ENCODE measurements around the gene UBXN1.

The UBXN1 gene

GRCh38 chr11:62715150-62716130 lies 36.6 kb upstream of the UBXN1 start:
- Histone ChIP-seq H3K4me1 (ENCODE audit: control insufficient read depth, low read length) (peaks cover 3% of the 10 kb centered on the region), H3K9me3 (ENCODE audit: control insufficient read depth, insufficient read depth, low read length) (no peaks in the 10 kb centered on the region), H3K79me2 (ENCODE audit: control insufficient read depth, low read length) (peaks cover 42% of the 10 kb centered on the region), H3K27ac (ENCODE audit: low read depth, low read length) (no peak overlapping the region), H3K9me2 (replicated peaks; ENCODE audit: control insufficient read depth, low read length) (no peaks in the 10 kb centered on the region), H3K27me3 (ENCODE audit: control insufficient read depth, low read length) (no peaks in the 10 kb centered on the region), H3F3A (ENCODE audit: control insufficient read depth, insufficient read depth) (peaks cover 56% of the 10 kb centered on the region), H3K4me2 (ENCODE audit: low read length) (no peak overlapping the region), H4K20me1 (ENCODE audit: control insufficient read depth, insufficient read depth, low read depth, low read length) (no peaks in the 10 kb centered on the region), H3K36me3 (ENCODE audit: control insufficient read depth, low read length) (peaks cover 94% of the 10 kb centered on the region), H3K4me3 (ENCODE audit: low read length) (no peak overlapping the region)
- TF ChIP-seq CTCF (IDR thresholded peaks at IDR 0.05; ENCODE audit: low read depth, low read length, poor library complexity, severe bottlenecking) (no peak), EZH2phosphoT487 (IDR thresholded peaks at IDR 0.05; ENCODE audit: borderline replicate concordance, low read length) (no peak)

- peaks cover 82% of the 10 kb centered on the region for H3K36me3 ChIP-seq (ENCODE audit: control insufficient read depth, low read length)
- H3K4me2 ChIP-seq (ENCODE audit: low read length): no peak overlapping the region
- H3K27ac ChIP-seq (ENCODE audit: low read depth, low read length): peak overlapping the region; percentile 5; the same call in 1 of the 2 replicates
- no peaks in the 10 kb centered on the region for H3K9me3 ChIP-seq (ENCODE audit: control insufficient read depth, insufficient read depth, low read length)
- peaks cover 64% of the 10 kb centered on the region for H3F3A ChIP-seq (ENCODE audit: control insufficient read depth, insufficient read depth)
- H3K4me1 ChIP-seq (ENCODE audit: control insufficient read depth, low read length): peaks cover 19% of the 10 kb centered on the region
- no peak for TF ChIP-seq EZH2phosphoT487 (IDR thresholded peaks at IDR 0.05; ENCODE audit: borderline replicate concordance, low read length)
- TF ChIP-seq CTCF (IDR thresholded peaks at IDR 0.05; ENCODE audit: low read depth, low read length, poor library complexity, severe bottlenecking): no peak
- no peak overlapping the region for H3K4me3 ChIP-seq (ENCODE audit: low read length)
- no peaks in the 10 kb centered on the region for H4K20me1 ChIP-seq (ENCODE audit: control insufficient read depth, insufficient read depth, low read depth, low read length)
- H3K9me2 ChIP-seq (replicated peaks; ENCODE audit: control insufficient read depth, low read length): no peaks in the 10 kb centered on the region
- no peaks in the 10 kb centered on the region for H3K27me3 ChIP-seq (ENCODE audit: control insufficient read depth, low read length)
- peaks cover 29% of the 10 kb centered on the region for H3K79me2 ChIP-seq (ENCODE audit: control insufficient read depth, low read length)
Measured at GRCh38 chr11:62713343-62713742, 34.5 kb upstream of the UBXN1 start.

GRCh38 chr11:62712861-62713260 lies 34.0 kb upstream of the UBXN1 start:
- TF ChIP-seq EZH2phosphoT487 (IDR thresholded peaks at IDR 0.05; ENCODE audit: borderline replicate concordance, low read length): no peak
- no peak for TF ChIP-seq CTCF (IDR thresholded peaks at IDR 0.05; ENCODE audit: low read depth, low read length, poor library complexity, severe bottlenecking)
- peaks cover 62% of the 10 kb centered on the region for H3F3A ChIP-seq (ENCODE audit: control insufficient read depth, insufficient read depth)
- H3K36me3 ChIP-seq (ENCODE audit: control insufficient read depth, low read length): peaks cover 80% of the 10 kb centered on the region
- H4K20me1 ChIP-seq (ENCODE audit: control insufficient read depth, insufficient read depth, low read depth, low read length): no peaks in the 10 kb centered on the region
- H3K27me3 ChIP-seq (ENCODE audit: control insufficient read depth, low read length): no peaks in the 10 kb centered on the region
- no peaks in the 10 kb centered on the region for H3K9me2 ChIP-seq (replicated peaks; ENCODE audit: control insufficient read depth, low read length)
- peaks cover 24% of the 10 kb centered on the region for H3K4me1 ChIP-seq (ENCODE audit: control insufficient read depth, low read length)
- no peak overlapping the region for H3K4me3 ChIP-seq (ENCODE audit: low read length)
- H3K4me2 ChIP-seq (ENCODE audit: low read length): no peak overlapping the region
- H3K79me2 ChIP-seq (ENCODE audit: control insufficient read depth, low read length): peaks cover 29% of the 10 kb centered on the region
- no peaks in the 10 kb centered on the region for H3K9me3 ChIP-seq (ENCODE audit: control insufficient read depth, insufficient read depth, low read length)
- peak overlapping the region; percentile 5; the same call in 1 of the 2 replicates for H3K27ac ChIP-seq (ENCODE audit: low read depth, low read length)

All from DOHH2 (cell line).